ENCODE data around the gene RFNG. TPM values are rescaled to one million over a fixed set of nuclear protein-coding genes. Genes with fewer than 3 reads are reported as not detected.
A peak's percentile ranks its signal among the peaks of the same experiment; 100 is the strongest.

Gene RFNG
- total and polyA plus RNA-seq, 2 of the 13 experiments (the other 11 are each of a cell fraction or from before 2014, with no cell fraction given) = 61.4 to 64.0 TPM

GRCh38 chr17:82000803-82001570, 50.6 kb downstream of the RFNG start (continued):
- peak; percentile 97 for TF ChIP-seq ZNF740 (CRISPR knock-in tag; IDR thresholded peaks at IDR 0.05)
- no peak; the same call in 1 of the 2 replicates for TF ChIP-seq KIAA2018 (CRISPR knock-in tag; IDR thresholded peaks at IDR 0.05; ENCODE audit: borderline replicate concordance)
- TF ChIP-seq TMF1 (CRISPR knock-in tag; IDR thresholded peaks at IDR 0.05; ENCODE audit: low read depth) = no peak
- TF ChIP-seq ZNF281 (CRISPR knock-in tag; IDR thresholded peaks at IDR 0.05; ENCODE audit: borderline replicate concordance) = peak; percentile 93
- no peak for TF ChIP-seq ZNF282 (IDR thresholded peaks at IDR 0.05; ENCODE audit: partially characterized antibody)
